Esophagus muscularis mucosa (tissue), 4 donors: ENCODE results near the gene BEST3. TPM values are rescaled to one million over a fixed set of nuclear protein-coding genes. Genes with fewer than 3 reads are reported as not detected.

Experiments used
- DNase-seq: peaks from one replicate; pipeline ENCODE4 v3.0.0-alpha.2; 2017; ENCODE audit errors: extremely low spot score
- H3K27ac ChIP-seq, 4 donors: fragments of 200-600 bp; sonication (generic); replicated peaks in 1 of 4; 1 replicate in 3 of 4; 2 replicates in 1 of 4; pipeline ENCODE4 v1.5.1; 2016 to 2019; ENCODE audit warnings: mild to moderate bottlenecking in 1 of 4
- H3K27me3 ChIP-seq, 4 donors: fragments of 200-600 bp; sonication (generic); one replicate each; pipeline versions ENCODE4 v1.5.1 to v1.6.0; 2016 to 2019
- H3K36me3 ChIP-seq, 4 donors: fragments of 200-600 bp; sonication (generic); one replicate each; pipeline ENCODE4 v1.5.1; 2016 to 2019
- H3K4me1 ChIP-seq, 4 donors: fragments of 200-600 bp; sonication (generic); one replicate each; pipeline ENCODE4 v1.5.1; 2016 to 2019
- H3K4me3 ChIP-seq, 4 donors: fragments of 200-600 bp; sonication (generic); 1 replicate in 2 of 4; 2 replicates in 2 of 4; pipeline ENCODE4 v1.5.1; 2016 to 2019; ENCODE audit warnings: mild to moderate bottlenecking in 4 of 4, moderate library complexity in 1 of 4
- H3K9me3 ChIP-seq, 4 donors: fragments of 200-600 bp; sonication (generic); 1 replicate in 3 of 4; 2 replicates in 1 of 4; pipeline ENCODE4 v1.5.1; 2016 to 2019
- EP300 ChIP-seq: sonication (generic); formaldehyde crosslinking; IDR thresholded peaks from one replicate; pipeline ENCODE4 v1.6.1; 2017; ENCODE audit warnings: antibody characterized with exemption
- POLR2A ChIP-seq: fragments of 450-650 bp; IDR thresholded peaks from one replicate; pipeline ENCODE4 v1.6.1; 2017; ENCODE audit warnings: antibody characterized with exemption, moderate library complexity, mild to moderate bottlenecking, low read depth
- POLR2AphosphoS5 ChIP-seq, 2 donors: sonication (generic); formaldehyde crosslinking; IDR thresholded peaks; one replicate each; pipeline ENCODE4 v1.6.1; 2017; ENCODE audit warnings: antibody characterized with exemption in 2 of 2
- WGBS: methylation state at CpG from one replicate; pipeline ENCODE4 v1.1.5; 2018; 5-methylcytosine and 5-hydroxymethylcytosine counted together
- intact Hi-C: fragments of 100-400 bp; cut with DNase I; formaldehyde crosslinking; loops from one replicate; pipeline ENCODE4 v1.15.1; 2023
- total RNA-seq, 4 donors: library from RNA; depleted of rRNA; stranded (reverse); fragments of >200 nt; gene quantifications; one replicate each; pipeline versions ENCODE4 v1.1.0 to v1.2.1, GENCODE V29; 2016
- TF ChIP-seq, protein P1 (sequence below), 3 experiments: fragments of 200-600 bp in 2 of 3; fragments of 450-650 bp in 1 of 3; sonication (generic) in 2 of 3; IDR thresholded peaks; one replicate each; pipeline ENCODE4 v1.5.1; 2017 to 2019; ENCODE audit warnings: antibody characterized with exemption in 3 of 3, mild to moderate bottlenecking in 2 of 3, moderate library complexity in 1 of 3

BEST3 gene
- total RNA-seq, 4 donors from 2014 or later = 0.13 TPM; not detected in 3

DNA sequence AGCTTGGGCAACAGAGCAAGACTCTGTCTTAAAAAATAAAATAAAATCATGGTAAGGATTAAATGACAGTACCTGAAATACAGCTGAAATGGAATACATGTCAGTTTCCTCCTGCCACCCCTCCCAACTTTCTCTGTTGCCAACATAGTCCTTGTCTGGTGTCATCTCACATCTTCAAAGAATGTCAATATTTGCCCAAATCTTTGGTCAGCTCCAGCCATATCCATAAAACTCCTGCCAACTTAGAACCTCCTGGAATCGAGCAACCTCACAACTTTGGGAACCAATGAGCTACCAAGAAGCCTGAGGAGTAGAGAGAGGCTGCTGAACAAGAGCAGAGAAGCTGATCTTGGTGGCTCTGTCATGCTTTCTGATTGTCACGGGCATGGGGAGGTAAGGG, 77.6 kb downstream of the BEST3 start:
- H3K36me3 ChIP-seq = no peaks in the 10 kb centered on the region
- H3K4me3 ChIP-seq = no peak overlapping the region
- no peak overlapping the region for H3K27ac ChIP-seq
- H3K4me1 ChIP-seq = no peaks in the 10 kb centered on the region
- WGBS = 91% methylated on average over 2 of the region's 2 CpGs
- TF ChIP-seq EP300 = no peak
- TF ChIP-seq POLR2A = no peak
- TF ChIP-seq, protein P1, sequence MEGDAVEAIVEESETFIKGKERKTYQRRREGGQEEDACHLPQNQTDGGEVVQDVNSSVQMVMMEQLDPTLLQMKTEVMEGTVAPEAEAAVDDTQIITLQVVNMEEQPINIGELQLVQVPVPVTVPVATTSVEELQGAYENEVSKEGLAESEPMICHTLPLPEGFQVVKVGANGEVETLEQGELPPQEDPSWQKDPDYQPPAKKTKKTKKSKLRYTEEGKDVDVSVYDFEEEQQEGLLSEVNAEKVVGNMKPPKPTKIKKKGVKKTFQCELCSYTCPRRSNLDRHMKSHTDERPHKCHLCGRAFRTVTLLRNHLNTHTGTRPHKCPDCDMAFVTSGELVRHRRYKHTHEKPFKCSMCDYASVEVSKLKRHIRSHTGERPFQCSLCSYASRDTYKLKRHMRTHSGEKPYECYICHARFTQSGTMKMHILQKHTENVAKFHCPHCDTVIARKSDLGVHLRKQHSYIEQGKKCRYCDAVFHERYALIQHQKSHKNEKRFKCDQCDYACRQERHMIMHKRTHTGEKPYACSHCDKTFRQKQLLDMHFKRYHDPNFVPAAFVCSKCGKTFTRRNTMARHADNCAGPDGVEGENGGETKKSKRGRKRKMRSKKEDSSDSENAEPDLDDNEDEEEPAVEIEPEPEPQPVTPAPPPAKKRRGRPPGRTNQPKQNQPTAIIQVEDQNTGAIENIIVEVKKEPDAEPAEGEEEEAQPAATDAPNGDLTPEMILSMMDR (IDR thresholded peaks at IDR 0.05) = no peak
- TF ChIP-seq POLR2AphosphoS5 (IDR thresholded peaks at IDR 0.05) = no peak
- peaks cover 0 to 3% (median 0%) of the 10 kb centered on the region in 4 donors for H3K27me3 ChIP-seq
- intact Hi-C loops = no loop called here
- no peak for DNase-seq
- H3K9me3 ChIP-seq = no peaks in the 10 kb centered on the region

DNA sequence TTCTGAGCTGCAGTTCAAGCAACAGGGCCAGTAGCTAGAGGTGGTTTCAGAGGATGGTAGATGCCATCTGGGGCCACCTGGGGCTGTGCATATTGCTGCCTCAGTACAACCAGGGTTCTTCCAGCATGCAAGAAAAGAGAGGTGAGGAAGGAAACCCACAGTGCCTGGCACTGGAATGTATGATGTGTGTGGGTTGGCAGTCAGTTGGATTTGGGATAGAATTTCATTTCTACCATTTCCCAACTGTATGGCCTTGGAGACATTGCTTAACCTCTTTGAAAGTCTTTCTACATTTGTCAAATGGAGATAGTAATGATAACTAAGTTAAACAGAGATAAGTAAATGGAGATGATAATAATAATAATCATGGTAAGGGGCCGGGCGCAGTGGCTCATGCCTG, 78.2 kb downstream of the BEST3 start:
- Histone ChIP-seq H3K27me3 (peaks cover 0 to 3% (median 0%) of the 10 kb centered on the region in 4 donors), H3K4me3 (no peak overlapping the region), H3K36me3 (no peaks in the 10 kb centered on the region), H3K27ac (no peak overlapping the region), H3K9me3 (no peaks in the 10 kb centered on the region), H3K4me1 (no peaks in the 10 kb centered on the region)
- intact Hi-C loops = no loop called here
- TF ChIP-seq, protein P1 (IDR thresholded peaks at IDR 0.05) = no peak
- DNase-seq = no peak
- WGBS = 95% methylated on average over 2 of the region's 2 CpGs

DNA sequence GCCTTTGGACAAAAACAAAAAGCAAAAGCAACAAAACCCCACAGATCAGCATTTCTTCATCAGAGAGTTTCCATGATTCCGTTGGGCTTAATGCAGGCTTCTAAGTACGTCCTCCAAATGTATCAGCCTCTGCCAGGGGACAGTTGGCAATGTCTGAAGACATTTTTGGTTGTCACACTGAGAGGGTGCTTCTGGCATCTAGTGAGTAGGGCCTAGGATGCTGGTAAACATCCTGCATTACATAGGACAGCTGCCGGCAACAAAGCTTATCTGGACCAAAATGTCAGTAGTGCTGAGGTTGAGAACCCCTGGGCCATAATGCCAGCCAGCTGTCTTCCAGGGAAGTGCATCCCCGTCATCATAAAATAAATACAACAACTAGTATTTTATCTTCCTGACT, 79.0 kb downstream of the BEST3 start:
- intact Hi-C loops = no loop called here
- WGBS = 70% methylated on average over 4 of the region's 4 CpGs
- Histone ChIP-seq H3K27ac (no peak overlapping the region), H3K9me3 (no peaks in the 10 kb centered on the region), H3K4me1 (no peaks in the 10 kb centered on the region), H3K36me3 (no peaks in the 10 kb centered on the region), H3K27me3 (peaks cover 0 to 3% (median 0%) of the 10 kb centered on the region in 4 donors), H3K4me3 (no peak overlapping the region)
- TF ChIP-seq POLR2A (no peak), POLR2AphosphoS5 (IDR thresholded peaks at IDR 0.05) (no peak), EP300 (no peak)
- TF ChIP-seq, protein P1 (IDR thresholded peaks at IDR 0.05) = no peak
- DNase-seq = no peak

DNA sequence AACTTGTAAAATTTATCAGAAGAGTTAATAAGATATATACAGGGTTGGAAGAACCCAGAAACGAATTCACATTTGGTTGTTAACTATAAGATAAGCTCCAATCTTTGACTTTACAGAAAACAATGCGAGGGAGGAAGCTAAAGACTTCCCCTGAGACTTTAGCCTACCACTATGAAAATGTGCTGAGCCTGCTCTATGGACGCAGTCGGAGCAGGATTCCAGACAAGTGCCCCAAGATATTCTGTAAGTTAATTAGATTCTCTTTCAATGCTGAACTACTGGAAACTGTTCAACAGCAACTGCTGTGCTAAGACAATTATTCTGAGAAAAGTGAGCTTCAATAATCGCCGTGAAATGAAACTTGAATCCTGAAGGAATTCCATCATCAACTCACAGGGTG, 80.1 kb downstream of the BEST3 start:
- no peak overlapping the region for H3K4me3 ChIP-seq
- intact Hi-C loops = no loop called here
- H3K36me3 ChIP-seq = no peaks in the 10 kb centered on the region
- no peaks in the 10 kb centered on the region for H3K4me1 ChIP-seq
- no peak for DNase-seq
- 64% methylated on average over 6 of the region's 6 CpGs for WGBS
- TF ChIP-seq POLR2A = no peak
- no peak for TF ChIP-seq EP300
- no peak for TF ChIP-seq POLR2AphosphoS5 (IDR thresholded peaks at IDR 0.05)
- TF ChIP-seq, protein P1 (IDR thresholded peaks at IDR 0.05) = no peak
- H3K27me3 ChIP-seq = peaks cover 0 to 1% (median 0%) of the 10 kb centered on the region in 4 donors
- no peak overlapping the region for H3K27ac ChIP-seq
- H3K9me3 ChIP-seq = no peaks in the 10 kb centered on the region

DNA sequence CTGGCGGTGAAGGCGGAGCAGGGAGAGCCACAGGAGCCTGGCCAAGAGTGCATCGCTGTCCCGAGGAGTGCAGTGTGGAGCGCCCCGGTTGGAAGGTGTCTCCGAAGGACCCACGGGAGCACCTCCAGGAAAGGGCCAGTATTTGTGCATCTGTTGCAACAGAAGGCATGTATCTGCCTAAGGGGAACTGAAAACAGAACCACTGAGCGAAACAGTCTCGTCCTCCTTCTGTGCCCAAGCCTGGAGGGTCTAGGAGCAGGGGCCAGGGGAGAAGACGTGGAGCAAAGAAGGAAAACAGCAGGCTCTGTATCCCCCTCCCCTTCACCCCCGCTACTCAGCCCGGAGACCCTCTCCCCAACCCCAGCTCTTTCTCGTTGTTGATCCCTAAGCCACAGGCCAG, 83.1 kb downstream of the BEST3 start:
- H3K36me3 ChIP-seq = no peaks in the 10 kb centered on the region
- no peak overlapping the region for H3K27ac ChIP-seq
- no peak for TF ChIP-seq POLR2A
- no peak for TF ChIP-seq EP300
- TF ChIP-seq, protein P1 (IDR thresholded peaks at IDR 0.05) = no peak
- TF ChIP-seq POLR2AphosphoS5 (IDR thresholded peaks at IDR 0.05) = no peak
- no peaks in the 10 kb centered on the region for H3K27me3 ChIP-seq
- no peaks in the 10 kb centered on the region for H3K4me1 ChIP-seq
- WGBS = 74% methylated on average over 14 of the region's 14 CpGs
- no peak for DNase-seq
- no peaks in the 10 kb centered on the region for H3K9me3 ChIP-seq
- intact Hi-C loops = no loop called here
- no peak overlapping the region for H3K4me3 ChIP-seq
